HCT116 (cell line): ENCODE data around the gene CRYZ.

Experiments
- ATF3 ChIP-seq: IDR thresholded peaks from 2 replicates; pipeline ENCODE4 v1.6.1; 2012
- CEBPB ChIP-seq: IDR thresholded peaks from 2 replicates; pipeline ENCODE4 v1.6.1; 2012; ENCODE audit warnings: low read depth
- EZH2 ChIP-seq: fragments of 200-600 bp; sonication (generic); IDR thresholded peaks from 2 replicates; pipeline ENCODE4 v1.6.1; 2017; ENCODE audit warnings: antibody characterized with exemption, mixed run types
- EZH2phosphoT487 ChIP-seq: fragments of 200-600 bp; IDR thresholded peaks from 2 replicates; pipeline ENCODE4 v1.6.1; 2018; ENCODE audit warnings: antibody characterized with exemption, borderline replicate concordance
- JUND ChIP-seq: IDR thresholded peaks from 2 replicates; pipeline ENCODE4 v1.6.1; 2012
- MAX ChIP-seq: IDR thresholded peaks from 2 replicates; pipeline ENCODE4 v1.6.1; 2012
- POLR2A ChIP-seq: IDR thresholded peaks from 2 replicates; pipeline ENCODE4 v1.7.0; 2011; ENCODE audit warnings: borderline replicate concordance; ENCODE audit not compliant: insufficient read depth, insufficient read length; ENCODE audit errors: extremely low read depth
- SIN3A ChIP-seq: IDR thresholded peaks from 2 replicates; pipeline ENCODE4 v1.6.1; 2012; ENCODE audit warnings: low read depth
- TCF7L2 ChIP-seq: IDR thresholded peaks from 2 replicates; pipeline ENCODE4 v1.7.0; 2011; ENCODE audit warnings: borderline replicate concordance, inconsistent platforms; ENCODE audit not compliant: insufficient read depth, insufficient read length; ENCODE audit errors: extremely low read depth
- TF ChIP-seq, protein P1 (sequence below), 3 experiments: fragments of 200-600 bp in 1 of 3; sonication (generic) in 1 of 3; IDR thresholded peaks in 2 of 3; conservative IDR thresholded peaks in 1 of 3; 2 replicates each; pipeline ENCODE4 v1.5.1; 2012 to 2017; ENCODE audit warnings: low read depth in 2 of 3, low read length in 2 of 3, antibody characterized with exemption in 1 of 3, borderline replicate concordance in 1 of 3, control low read depth in 1 of 3, mild to moderate bottlenecking in 1 of 3, mixed read lengths in 1 of 3, mixed run types in 1 of 3, moderate library complexity in 1 of 3; ENCODE audit not compliant: insufficient read depth in 1 of 3

- TF ChIP-seq, protein P1, sequence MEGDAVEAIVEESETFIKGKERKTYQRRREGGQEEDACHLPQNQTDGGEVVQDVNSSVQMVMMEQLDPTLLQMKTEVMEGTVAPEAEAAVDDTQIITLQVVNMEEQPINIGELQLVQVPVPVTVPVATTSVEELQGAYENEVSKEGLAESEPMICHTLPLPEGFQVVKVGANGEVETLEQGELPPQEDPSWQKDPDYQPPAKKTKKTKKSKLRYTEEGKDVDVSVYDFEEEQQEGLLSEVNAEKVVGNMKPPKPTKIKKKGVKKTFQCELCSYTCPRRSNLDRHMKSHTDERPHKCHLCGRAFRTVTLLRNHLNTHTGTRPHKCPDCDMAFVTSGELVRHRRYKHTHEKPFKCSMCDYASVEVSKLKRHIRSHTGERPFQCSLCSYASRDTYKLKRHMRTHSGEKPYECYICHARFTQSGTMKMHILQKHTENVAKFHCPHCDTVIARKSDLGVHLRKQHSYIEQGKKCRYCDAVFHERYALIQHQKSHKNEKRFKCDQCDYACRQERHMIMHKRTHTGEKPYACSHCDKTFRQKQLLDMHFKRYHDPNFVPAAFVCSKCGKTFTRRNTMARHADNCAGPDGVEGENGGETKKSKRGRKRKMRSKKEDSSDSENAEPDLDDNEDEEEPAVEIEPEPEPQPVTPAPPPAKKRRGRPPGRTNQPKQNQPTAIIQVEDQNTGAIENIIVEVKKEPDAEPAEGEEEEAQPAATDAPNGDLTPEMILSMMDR (IDR thresholded peaks at IDR 0.05 in 2 of 3, conservative IDR thresholded peaks at IDR 0.05 in 1 of 3; ENCODE audit: borderline replicate concordance in 1 of 3, insufficient read depth in 1 of 3, low read depth in 2 of 3, low read length in 2 of 3): no peak
- TF ChIP-seq TCF7L2 (no peak), POLR2A (no peak), CEBPB (no peak), EZH2phosphoT487 (no peak), EZH2 (no peak), SIN3A (no peak), JUND (no peak), ATF3 (no peak), MAX (no peak)
Observed at GRCh38 chr1:74690364-74690696, 42.5 kb downstream of the CRYZ start.
